ENCODE measurements around the gene R3HDM1.

- no peak for TF ChIP-seq EZH2phosphoT487 (IDR thresholded peaks at IDR 0.05; ENCODE audit: borderline replicate concordance, low read depth, low read length)
- no peak for TF ChIP-seq CTCF (conservative IDR thresholded peaks at IDR 0.05; ENCODE audit: low read length)
These were observed 106.3 kb downstream of the R3HDM1 start for GRCh38 chr2:135637456-135638087.
